Mesothelial cell of epicardium (in vitro differentiated cells): Measurements from ENCODE around the gene BBLN. TPM values are rescaled to one million over a fixed set of nuclear protein-coding genes. Genes with fewer than 3 reads are reported as not detected.
"Not testable (repeated sequence)": the region's sequence is repeated elsewhere in the genome, so short reads cannot be mapped to it uniquely, and the experiment has no call there.

Source experiments
- DNase-seq, 2 experiments: peaks; one replicate each; pipeline ENCODE4 v3.0.0; 2021; ENCODE audit warnings: low spot score in 2 of 2; ENCODE audit not compliant: unreplicated experiment in 2 of 2
- H3K27ac Mint-ChIP-seq: 2 replicates; pipeline ENCODE4 v1.8.0; 2021; ENCODE audit warnings: mixed read lengths
- H3K27me3 Mint-ChIP-seq: 2 replicates; pipeline ENCODE4 v1.8.0; 2021; ENCODE audit warnings: low read depth, mixed read lengths
- H3K36me3 Mint-ChIP-seq: 2 replicates; pipeline ENCODE4 v1.8.0; 2021; ENCODE audit warnings: mixed read lengths
- H3K4me1 Mint-ChIP-seq: 2 replicates; pipeline ENCODE4 v1.8.0; 2021; ENCODE audit warnings: mixed read lengths
- H3K4me3 Mint-ChIP-seq: 2 replicates; pipeline ENCODE4 v1.8.0; 2021; ENCODE audit warnings: mild to moderate bottlenecking, moderate library complexity, mixed read lengths
- H3K9me3 Mint-ChIP-seq: 2 replicates; pipeline ENCODE4 v1.8.0; 2021; ENCODE audit warnings: mixed read lengths
- CTCF ChIP-seq: fragments of 200-600 bp; sonication (generic); IDR thresholded peaks from one replicate; pipeline ENCODE4 v1.5.0; 2021; ENCODE audit warnings: antibody characterized with exemption; ENCODE audit not compliant: unreplicated experiment
- total RNA-seq: library from RNA; stranded (reverse); gene quantifications from 3 replicates; pipeline ENCODE4 v1.2.1, GENCODE V29; 2021

The BBLN gene
- total RNA-seq, 1 donor from 2014 or later: 64.4 TPM

- H3K36me3 Mint-ChIP-seq: peaks cover 3% of the 10 kb centered on the region
These were observed 31.1 kb upstream of the BBLN start for GRCh38 chr9:128128836-128129590.

GRCh38 chr9:128129976-128130590, 30.0 kb upstream of the BBLN start:
- DNase-seq, H3K36me3 Mint-ChIP-seq, H3K27ac Mint-ChIP-seq: not testable (repeated sequence)
- Mint-ChIP-seq H3K4me1 (peaks cover 17% of the 10 kb centered on the region), H3K27me3 (peaks cover 28% of the 10 kb centered on the region), H3K9me3 (peaks cover 13% of the 10 kb centered on the region), H3K4me3 (peak overlapping the region; percentile 43)
- TF ChIP-seq CTCF: peak; percentile 27

More at GRCh38 chr9:128128836-128129590, 31.1 kb upstream of the BBLN start:
- no peak for DNase-seq
- H3K4me3 Mint-ChIP-seq: peak overlapping the region; percentile 92
- H3K9me3 Mint-ChIP-seq: peaks cover 9% of the 10 kb centered on the region
- TF ChIP-seq CTCF: no peak
- H3K27ac Mint-ChIP-seq: peak overlapping the region; percentile 91
- peaks cover 22% of the 10 kb centered on the region for H3K27me3 Mint-ChIP-seq
- peaks cover 19% of the 10 kb centered on the region for H3K4me1 Mint-ChIP-seq

- H3K27ac Mint-ChIP-seq, H3K36me3 Mint-ChIP-seq, DNase-seq, H3K4me3 Mint-ChIP-seq: not testable (repeated sequence)
- H3K9me3 Mint-ChIP-seq: peaks cover 13% of the 10 kb centered on the region
- peaks cover 31% of the 10 kb centered on the region for H3K27me3 Mint-ChIP-seq
- peaks cover 13% of the 10 kb centered on the region for H3K4me1 Mint-ChIP-seq
These were observed 29.4 kb upstream of the BBLN start for GRCh38 chr9:128130651-128131050.

DNA sequence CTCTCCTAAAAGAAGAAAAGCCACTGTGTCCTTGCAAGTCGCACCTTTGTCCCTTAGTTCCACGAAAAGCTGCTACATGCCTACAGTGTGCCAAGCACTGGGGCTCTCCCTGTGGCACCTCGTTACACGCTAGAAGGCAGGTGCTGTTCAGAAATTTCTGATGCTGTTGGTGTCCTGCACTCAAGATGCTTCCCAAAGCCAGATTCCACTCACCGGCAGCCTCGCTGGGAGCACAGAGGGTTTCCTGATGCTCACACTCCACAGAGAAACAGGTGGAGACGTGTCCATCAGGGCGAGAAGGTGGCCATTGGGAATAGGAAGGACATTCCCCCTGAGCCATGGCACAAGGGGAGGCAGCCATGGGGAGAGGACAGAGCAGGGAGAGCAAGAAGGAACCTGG, 28.7 kb upstream of the BBLN start:
- not testable (repeated sequence) for H3K4me1 Mint-ChIP-seq, H3K4me3 Mint-ChIP-seq, DNase-seq, H3K36me3 Mint-ChIP-seq, H3K27ac Mint-ChIP-seq
- Mint-ChIP-seq H3K27me3 (peaks cover 31% of the 10 kb centered on the region), H3K9me3 (peaks cover 13% of the 10 kb centered on the region)

- not testable (repeated sequence) for H3K36me3 Mint-ChIP-seq, H3K4me3 Mint-ChIP-seq, DNase-seq, H3K27ac Mint-ChIP-seq, H3K4me1 Mint-ChIP-seq
- Mint-ChIP-seq H3K27me3 (peaks cover 31% of the 10 kb centered on the region), H3K9me3 (peaks cover 13% of the 10 kb centered on the region)
These were observed 27.9 kb upstream of the BBLN start for GRCh38 chr9:128132139-128132538.

DNA sequence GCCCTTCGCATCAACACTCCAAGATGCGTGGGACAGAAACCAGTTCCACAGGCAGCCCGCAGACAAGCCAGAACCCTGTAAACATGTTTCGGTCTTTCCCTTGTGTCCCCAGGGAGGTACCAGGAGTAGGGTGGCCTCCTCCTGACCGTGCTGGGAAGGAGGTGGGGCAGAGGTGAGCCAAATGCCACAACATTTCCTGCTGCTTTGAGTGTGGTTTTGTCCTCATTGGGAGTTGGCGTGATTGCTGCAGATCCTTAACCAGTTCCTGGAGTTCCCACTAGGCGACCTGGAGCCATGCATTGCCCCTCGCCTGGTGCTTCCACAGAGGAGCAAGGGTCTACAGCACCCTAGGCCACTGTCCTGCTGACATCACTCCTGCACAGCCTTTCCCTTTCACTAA, 24.5 kb upstream of the BBLN start:
- H3K36me3 Mint-ChIP-seq, H3K27ac Mint-ChIP-seq, H3K9me3 Mint-ChIP-seq, H3K4me3 Mint-ChIP-seq, H3K4me1 Mint-ChIP-seq, DNase-seq: not testable (repeated sequence)
- peaks cover 31% of the 10 kb centered on the region for H3K27me3 Mint-ChIP-seq

DNA sequence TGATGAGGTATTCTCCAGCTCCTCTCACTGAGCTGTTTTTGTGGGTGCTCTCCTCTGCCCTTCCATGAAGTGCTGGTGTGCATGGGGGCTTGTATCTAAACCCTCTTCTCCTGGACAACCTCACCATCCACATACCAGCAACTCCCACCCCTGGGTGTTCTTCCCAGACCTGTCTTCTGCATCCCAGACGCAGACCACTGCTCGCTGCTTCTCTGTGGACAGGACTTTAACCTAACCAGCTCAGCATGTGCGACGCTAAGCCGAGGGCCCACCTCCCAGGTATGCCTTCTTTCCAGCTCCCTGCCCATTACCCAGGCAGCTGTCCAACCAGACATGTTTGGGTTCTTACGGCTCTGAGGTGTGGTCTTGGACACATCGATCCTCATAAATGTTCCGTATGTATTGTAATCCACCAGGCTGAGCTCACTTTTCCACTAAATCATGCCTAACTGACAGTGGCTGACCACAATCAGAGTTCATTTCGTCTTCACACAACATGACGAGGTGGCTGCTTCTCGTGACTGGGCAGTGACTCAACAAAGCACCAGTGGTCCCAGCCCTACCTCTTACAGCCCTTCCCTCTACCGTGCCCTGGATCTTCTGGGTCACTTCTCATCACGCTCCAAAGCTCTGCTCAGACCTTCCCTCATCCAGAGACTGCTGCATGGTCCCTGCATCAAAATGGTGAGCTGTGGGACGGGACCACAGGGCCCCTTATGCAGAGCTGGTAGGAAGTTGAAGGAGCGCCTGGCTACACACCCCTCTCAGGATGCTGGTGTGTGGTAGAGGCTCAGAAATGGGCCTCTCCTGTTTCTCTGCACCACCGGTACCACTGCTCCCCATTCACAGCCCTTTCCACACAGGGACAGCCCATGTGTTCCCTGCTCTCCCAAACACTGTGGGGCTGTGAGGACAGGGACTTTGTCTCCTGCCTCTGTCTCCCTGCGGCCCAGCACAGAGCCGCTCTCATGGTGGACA, 23.0 kb upstream of the BBLN start:
- H3K9me3 Mint-ChIP-seq: peaks cover 8% of the 10 kb centered on the region
- no peak for DNase-seq
- H3K4me3 Mint-ChIP-seq: no peak overlapping the region
- no peak for TF ChIP-seq CTCF
- no peaks in the 10 kb centered on the region for H3K36me3 Mint-ChIP-seq
- peaks cover 25% of the 10 kb centered on the region for H3K27me3 Mint-ChIP-seq
- H3K4me1 Mint-ChIP-seq: peaks cover 10% of the 10 kb centered on the region
- no peak overlapping the region for H3K27ac Mint-ChIP-seq
